Hepatocyte (in vitro differentiated cells): ENCODE results near the gene GRID2.

Experiments used
- EZH2 ChIP-seq: fragments of 200-600 bp; sonication (generic); IDR thresholded peaks from 2 replicates; pipeline ENCODE4 v1.6.1; 2016; ENCODE audit warnings: antibody characterized with exemption, mild to moderate bottlenecking, borderline replicate concordance
- EZH2phosphoT487 ChIP-seq: fragments of 200-600 bp; sonication (generic); IDR thresholded peaks from one replicate; pipeline ENCODE4 v1.6.1; 2018; ENCODE audit warnings: antibody characterized with exemption, mild to moderate bottlenecking, low read depth, moderate library complexity; ENCODE audit not compliant: unreplicated experiment, severe bottlenecking
- TF ChIP-seq, protein P1 (sequence below): fragments of 200-600 bp; sonication (generic); IDR thresholded peaks from 2 replicates; pipeline ENCODE4 v1.5.1; 2016; ENCODE audit warnings: antibody characterized with exemption, mild to moderate bottlenecking; ENCODE audit not compliant: poor library complexity

DNA sequence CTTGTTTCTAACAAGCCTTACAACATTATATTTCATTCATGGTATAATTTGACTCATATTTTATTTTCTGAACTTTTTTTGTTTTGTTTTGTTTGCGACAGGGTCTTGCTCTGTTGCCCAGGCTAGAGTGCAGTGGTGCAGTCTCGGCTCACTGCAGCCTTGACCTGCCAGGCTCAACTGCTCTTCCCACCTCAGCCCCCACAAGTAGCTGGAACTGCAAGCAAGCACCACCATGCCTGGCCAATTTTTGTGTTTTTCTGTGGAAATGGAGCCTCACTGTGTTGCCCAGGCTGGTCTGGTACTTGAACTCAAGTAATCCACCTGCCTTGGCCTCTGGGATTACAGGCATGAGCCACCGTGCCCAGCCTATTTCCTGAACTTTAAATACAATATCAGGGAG is 42.5 kb downstream of the GRID2 start:
- TF ChIP-seq, protein P1, sequence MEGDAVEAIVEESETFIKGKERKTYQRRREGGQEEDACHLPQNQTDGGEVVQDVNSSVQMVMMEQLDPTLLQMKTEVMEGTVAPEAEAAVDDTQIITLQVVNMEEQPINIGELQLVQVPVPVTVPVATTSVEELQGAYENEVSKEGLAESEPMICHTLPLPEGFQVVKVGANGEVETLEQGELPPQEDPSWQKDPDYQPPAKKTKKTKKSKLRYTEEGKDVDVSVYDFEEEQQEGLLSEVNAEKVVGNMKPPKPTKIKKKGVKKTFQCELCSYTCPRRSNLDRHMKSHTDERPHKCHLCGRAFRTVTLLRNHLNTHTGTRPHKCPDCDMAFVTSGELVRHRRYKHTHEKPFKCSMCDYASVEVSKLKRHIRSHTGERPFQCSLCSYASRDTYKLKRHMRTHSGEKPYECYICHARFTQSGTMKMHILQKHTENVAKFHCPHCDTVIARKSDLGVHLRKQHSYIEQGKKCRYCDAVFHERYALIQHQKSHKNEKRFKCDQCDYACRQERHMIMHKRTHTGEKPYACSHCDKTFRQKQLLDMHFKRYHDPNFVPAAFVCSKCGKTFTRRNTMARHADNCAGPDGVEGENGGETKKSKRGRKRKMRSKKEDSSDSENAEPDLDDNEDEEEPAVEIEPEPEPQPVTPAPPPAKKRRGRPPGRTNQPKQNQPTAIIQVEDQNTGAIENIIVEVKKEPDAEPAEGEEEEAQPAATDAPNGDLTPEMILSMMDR = no peak
- TF ChIP-seq EZH2 (no peak), EZH2phosphoT487 (no peak)
